ENCODE results near the gene KCNJ18. TPM values are rescaled to one million over a fixed set of nuclear protein-coding genes. Genes with fewer than 3 reads are reported as not detected.
"Not testable (repeated sequence)": the region's sequence is repeated elsewhere in the genome, so short reads cannot be mapped to it uniquely, and the experiment has no call there.

KCNJ18 gene
- not detected for polyA plus RNA-seq (2013, experiment 1 of 2; ENCODE audit: insufficient read length)
- polyA plus RNA-seq (2013, experiment 2 of 2; ENCODE audit: insufficient read length) = not detected

DNA sequence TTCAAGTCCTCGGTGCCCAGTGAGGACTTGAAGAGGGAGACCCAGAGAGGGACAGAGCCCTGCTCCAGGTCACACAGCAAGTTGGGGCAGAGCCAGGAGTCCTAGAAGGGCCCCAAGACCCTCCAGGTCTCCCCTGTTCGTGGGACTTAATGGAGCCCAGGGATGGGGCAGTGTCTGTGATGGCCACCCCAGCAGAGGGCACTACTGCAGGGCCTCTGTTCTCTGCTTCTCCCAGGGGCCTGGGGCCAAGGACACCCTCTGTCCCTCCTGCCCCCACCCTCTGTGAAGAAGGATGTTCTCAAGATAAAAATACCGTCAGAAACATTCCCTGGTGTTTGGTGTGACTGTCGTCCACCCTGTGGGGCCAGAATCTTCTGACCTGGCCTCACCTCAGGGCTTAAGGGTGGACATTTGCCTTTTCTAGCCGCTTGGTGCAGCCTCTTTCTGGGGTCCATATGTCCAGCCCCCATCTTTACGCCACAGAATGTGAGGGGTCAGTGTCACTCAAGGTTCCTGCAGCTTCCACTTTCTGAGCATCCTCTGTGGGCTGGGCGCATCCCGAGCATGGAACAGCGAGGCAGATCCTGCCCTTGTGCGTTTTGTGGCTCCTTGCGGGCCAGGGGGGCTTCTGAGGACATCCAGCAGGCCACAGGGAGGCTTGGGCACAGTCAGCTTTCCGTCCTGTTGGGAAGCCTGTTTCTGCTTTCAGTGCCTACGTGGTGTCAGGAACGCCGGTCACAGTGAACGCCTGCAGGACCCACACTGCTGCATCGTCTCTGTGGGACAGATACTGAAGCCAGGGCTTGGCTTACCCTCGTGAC, at the start of gene KCNJ18:
Gene KCNJ18 (plus strand): TSS at position 641 of the 821 bp plus-strand sequence. CDS start 10,264 bp downstream, outside the sequence.
- not testable (repeated sequence) for DNase-seq

DNA sequence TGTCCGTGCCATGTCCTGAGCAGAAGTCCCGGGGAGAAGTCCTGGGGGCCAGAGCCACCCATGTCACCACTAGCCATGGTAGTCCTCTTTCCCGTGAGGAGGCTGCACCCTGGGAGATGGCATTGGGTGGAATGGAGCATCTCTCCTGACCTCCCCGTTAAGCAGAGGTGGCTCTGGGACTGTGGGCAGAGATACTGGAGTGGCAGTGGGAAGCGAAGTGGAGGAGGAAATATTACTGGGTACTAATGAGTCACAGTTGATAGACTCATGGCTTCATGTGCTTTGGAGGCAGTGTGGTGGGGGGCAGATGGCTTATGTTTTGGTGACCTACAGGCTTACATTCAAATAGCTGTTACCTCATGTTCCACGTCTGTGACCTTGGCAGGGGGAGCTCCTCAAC, 44.2 kb upstream of the KCNJ18 start:
- not testable (repeated sequence) for DNase-seq

DNA sequence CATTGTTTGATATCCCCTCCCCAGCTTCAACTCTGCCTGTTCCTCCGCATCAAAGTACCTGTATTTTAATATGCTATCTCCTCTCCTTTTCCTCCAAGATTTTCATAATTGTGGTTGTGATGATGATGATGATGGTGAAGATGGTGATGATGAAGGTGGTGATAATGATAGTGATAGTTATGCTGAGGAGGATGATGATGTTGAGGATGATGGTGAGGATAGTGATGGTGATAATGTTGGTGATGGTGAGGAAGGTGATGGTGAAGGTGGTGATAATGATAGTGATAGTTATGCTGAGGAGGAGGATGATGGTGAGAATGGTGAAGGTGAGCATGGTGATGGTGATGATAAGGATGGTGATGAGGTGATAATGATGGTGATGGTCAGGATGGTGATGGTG, 42.3 kb upstream of the KCNJ18 start:
- not testable (repeated sequence) for DNase-seq

DNA sequence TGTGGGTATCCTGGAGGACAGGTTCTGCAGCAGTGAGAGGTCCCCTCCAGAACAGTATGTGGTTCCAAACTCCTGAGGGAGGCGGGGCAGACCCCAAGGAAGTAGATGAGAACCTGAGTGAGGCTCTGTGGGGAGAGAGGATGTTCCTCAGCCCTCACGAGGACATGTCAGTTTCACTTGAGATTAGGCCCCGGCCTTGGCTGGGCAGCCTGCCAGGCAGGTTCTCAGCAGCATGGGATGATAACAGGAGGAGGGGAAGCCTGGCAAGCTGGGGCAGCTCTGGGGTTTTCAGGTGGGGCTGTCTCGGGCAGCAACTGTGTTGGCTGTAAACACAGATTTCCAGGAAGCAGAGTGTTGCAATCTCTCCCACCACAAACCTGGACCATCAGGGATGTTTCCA, 40.3 kb upstream of the KCNJ18 start:
- not testable (repeated sequence) for DNase-seq

DNA sequence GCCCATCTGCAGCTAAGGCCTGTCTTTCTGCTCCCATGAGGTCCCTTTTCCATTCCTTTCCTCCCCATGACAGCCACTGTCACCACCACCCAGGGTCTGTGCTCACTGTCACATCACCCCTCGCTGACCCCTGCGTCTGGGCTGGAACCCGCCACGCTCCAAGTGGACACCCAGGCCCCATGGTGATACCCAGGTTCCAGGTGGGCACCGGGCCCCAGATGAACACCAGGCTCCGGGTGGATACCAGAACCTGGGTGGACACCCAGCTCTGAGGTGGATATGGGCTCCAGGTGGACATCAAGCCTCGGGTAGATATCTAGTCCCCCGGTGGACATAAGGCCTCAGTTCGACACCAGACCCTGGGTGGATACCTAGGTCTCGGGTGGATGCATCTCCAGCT, 39.1 kb upstream of the KCNJ18 start:
- not testable (repeated sequence) for DNase-seq

DNA sequence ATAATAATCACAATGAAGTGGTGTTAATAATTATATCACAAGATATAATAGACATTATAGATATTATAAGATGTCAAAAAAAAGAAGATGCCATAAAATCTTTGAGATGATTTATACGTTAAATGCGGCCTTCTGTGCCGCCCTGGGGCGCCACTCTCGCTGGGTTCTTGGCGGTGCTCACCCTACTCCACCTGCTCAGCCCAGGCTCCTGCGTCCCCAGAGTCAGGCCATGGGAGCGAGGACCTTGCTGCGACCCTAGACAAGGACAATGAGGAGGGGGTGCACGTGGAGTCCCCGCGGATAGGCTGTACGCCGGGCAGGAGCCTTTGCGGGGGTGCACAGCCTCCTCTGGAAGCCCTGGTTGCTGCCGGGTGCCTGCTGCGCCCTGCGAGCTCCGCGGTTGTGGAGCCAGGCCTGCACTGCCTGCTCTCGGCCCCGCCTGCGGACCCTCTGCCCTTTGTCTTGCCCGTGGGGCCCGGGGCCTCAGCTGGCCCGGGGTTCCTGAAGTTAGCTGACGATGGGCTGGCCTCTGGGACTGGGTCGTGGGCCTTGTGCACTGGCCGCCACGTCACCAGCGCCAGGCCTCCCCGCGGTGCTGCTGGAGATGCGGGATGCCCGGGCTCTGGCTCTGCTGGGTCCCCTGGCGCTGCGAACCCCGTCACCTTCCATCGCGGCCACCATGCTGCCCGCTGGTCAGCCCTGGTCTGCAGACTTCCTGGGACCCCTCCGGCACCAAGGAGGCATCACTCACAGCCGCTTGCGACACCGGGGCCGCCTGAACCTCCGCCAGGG, 35.6 kb upstream of the KCNJ18 start:
- DNase-seq = not testable (repeated sequence)

DNA sequence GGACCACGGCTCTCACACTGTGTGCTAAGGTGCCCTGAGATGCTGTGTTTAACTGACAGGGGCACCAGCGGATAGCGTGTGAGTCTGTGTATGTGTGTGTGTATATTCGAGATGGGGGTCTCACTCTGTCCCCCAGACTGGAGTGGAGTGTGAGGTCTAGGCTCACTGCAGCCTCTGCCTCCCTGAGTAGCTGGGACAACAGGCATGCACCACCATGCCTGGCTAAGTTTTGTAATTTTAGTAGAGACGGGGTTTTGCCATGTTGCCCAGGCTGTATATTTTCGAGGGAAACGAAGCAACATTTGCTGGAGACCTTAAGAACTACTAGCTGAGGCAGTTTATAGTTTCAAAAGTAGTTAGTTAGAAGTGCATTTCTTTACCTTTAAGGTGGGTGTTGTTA, 32.7 kb upstream of the KCNJ18 start:
- not testable (repeated sequence) for DNase-seq

DNA sequence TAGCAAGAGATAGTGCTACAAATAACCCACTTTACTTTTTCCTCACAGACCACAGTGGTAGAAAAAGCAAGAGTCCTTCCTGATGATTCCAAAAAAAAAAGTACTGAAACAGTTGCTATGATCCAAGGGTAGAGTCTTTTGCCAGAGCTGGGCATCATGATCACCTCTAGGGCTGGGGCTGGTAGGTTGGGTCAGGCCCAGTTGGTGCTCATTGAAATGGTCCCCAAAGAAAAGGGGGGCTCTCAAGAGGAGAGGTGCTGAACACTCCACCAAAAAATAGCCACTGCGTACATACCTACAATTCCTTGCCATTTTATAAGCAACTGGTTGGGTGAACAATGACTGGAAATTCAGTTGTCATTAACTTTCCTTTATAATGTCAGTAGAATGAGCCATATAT, 30.9 kb upstream of the KCNJ18 start:
- DNase-seq = not testable (repeated sequence)

DNA sequence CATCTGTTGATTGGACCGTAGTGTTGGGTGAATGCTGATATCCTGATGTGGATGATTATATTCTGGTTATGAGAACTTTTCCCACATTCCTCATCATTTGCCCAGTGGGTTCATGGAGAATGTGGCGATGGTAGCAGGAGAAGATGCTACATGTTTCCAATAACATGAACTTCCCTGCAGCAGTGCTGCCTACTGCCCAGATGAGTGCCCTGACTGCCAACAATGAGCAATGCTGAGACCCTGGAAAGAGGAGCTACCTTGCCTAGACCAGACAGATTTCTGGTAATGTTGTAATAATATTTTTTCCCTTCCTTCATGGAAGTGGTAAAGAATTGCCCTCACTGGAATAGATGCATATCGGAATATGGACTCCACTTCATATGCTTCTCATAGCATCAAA, 29.2 kb upstream of the KCNJ18 start:
- not testable (repeated sequence) for DNase-seq

DNA sequence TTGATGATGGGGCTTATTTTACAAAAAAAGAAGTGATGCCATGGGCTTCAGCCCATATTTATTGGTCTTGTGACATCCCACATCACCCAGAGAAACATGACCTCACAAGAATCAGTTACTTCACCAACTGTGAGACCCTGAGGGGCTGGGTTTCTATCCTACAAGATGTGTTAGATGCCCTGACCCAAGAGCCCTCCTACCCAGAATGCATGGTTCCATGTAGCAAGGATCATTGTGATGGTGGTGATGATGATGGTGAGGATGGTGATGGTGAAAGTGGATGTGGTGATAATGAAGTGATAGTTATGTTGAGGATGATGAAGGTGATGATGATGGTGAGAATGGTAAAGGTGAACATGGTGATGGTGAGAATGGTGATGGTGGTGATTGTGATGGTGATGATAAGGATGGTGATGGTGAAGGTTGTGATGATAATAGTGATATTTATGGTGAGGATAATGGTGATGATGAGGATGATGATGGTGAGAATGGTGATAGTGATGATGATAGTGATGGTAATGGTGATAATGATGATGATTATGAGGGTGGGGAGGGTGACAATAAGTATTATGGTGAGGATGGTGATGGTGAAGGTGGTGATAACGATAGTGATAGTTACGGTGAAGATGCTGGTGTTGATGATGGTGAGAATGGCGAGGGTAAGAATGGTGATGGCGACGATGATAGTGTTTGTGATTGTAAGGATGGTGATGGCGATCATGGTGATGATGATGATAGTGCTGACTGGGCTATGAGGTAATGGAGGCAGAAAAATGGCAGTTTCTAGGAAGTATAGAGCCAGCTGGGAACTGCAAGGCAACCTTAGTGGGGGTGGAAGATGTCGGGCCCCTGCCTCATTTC, 28.5 kb upstream of the KCNJ18 start:
- not testable (repeated sequence) for DNase-seq

DNA sequence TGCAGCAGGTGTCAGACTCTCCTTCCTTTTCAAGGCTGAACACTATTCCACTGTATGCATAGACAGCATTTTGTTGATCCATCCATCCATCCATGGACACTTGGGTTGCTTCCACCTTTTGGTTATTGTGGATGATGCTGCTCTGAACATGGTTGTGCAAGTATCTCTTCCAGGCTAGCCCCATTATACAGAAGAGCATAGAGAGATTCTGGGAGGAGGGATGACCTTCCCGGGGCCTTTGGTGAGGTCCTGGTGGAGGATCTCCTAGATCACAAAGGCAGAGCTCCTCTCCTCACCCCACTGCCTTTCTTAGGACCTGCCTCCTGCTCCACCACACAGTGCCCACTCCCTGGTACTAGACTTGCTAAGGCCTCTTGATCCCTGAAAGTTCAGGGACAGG, 27.2 kb upstream of the KCNJ18 start:
- not testable (repeated sequence) for DNase-seq

DNA sequence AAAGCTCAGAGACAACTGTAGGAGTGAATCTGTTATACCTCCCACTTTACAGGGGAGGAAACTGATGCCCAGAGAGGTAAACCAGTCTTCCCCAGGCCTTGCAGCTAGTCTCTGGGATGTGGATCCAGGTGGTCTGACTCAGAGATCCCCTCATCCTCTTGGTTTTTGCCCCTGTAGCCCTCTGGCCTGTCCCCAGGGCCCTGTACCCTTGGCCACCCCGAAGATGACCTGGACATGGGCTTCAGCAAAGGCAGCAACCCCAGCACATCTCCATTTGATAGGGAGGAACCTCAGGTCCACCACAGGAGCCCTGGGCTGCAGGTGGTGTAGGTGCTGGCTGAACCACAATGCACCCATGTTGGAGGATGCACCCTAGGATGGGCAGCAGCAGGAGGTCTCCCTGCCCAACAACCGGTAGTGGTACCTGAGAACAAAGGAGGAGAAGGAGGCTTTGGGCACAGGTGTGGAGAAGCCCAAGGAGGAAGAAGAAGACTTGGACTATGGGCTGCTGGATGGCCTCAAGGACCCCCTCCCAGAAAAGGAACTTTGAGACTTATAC, 26.3 kb upstream of the KCNJ18 start:
- DNase-seq = not testable (repeated sequence)

DNA sequence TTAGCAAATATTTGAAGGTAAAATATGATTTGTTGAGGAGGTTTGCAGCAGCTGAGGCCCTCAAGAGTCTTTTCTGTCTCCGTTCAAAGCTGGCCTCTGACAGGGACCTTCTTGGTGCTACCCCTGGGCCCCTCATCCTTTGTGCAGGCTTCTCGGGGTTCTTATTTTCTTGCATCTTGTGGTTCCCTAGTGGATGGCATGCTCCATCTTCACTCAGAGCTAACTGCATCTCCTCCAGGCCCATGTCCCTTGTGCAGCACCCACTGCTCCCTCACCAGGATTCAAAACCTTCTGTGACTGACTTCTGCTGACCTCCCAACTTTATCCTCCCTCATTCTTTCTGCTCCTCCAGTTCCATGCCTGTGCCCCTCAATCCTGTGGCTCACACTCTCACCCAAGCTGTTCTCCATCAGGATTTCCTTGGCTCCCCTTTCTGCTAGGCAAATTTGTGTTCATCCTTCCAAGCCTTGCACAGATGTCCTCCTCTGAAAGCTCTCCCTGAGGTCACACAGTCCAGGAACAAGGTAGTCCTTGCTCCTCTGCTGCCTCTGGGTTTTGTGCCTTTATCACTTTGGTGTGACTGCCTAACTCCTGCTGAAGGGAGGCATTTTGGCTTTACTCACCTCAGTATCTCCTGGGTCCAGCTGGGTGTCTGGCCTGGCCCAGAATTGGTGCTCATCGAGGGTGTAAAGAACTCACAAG, 25.5 kb upstream of the KCNJ18 start:
- not testable (repeated sequence) for DNase-seq

DNA sequence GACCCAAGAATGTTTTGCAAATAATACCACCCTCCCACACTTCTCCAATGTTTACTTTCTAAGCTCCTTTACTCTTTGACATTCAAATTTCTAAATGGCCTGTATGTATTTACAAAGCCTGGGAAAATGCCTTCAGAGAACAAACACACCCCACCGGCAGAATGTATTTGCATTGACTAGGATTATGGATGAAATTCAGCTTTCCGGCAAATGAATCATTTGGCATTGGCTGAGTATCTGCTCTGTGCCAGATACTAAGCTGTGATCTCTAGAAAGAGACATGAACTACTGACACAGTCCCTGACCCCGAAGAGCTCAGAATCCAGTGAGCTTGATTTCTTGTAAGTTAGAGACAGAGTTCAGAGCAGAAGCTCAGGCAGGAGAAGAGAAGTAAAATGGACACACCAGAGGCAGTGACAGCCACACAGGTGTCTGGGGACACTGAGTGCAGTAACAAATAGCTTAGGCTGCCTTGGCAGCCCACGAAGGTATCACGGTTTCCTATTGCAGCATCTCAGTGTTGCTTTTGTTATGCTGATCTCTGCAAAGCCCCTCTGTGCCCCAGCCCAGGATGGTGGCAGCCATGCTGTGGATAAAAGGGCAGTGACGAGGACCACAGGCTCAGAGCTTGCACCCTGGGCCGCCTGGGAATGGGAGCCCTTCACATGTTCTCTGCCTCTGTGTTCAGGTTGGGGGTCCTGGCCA, 24.8 kb upstream of the KCNJ18 start:
- DNase-seq = not testable (repeated sequence)

DNA sequence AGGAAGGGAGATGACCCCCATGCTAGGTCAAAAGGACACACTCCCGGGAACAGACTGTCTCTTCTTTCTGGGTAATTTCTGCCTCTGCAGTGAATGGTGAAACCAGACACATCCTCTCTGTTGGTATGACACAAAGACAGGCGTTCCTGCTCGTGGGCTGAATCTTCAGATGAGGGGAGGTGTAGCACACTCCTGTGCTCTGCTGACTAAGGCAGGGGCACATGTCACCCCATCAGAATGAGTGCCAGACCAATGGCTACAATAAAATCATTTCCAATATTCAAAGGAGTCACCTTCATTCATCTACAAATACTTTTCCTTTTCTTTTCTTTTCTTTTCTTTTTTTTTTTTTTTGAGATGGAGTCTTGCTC, 24.2 kb upstream of the KCNJ18 start:
- not testable (repeated sequence) for DNase-seq

DNA sequence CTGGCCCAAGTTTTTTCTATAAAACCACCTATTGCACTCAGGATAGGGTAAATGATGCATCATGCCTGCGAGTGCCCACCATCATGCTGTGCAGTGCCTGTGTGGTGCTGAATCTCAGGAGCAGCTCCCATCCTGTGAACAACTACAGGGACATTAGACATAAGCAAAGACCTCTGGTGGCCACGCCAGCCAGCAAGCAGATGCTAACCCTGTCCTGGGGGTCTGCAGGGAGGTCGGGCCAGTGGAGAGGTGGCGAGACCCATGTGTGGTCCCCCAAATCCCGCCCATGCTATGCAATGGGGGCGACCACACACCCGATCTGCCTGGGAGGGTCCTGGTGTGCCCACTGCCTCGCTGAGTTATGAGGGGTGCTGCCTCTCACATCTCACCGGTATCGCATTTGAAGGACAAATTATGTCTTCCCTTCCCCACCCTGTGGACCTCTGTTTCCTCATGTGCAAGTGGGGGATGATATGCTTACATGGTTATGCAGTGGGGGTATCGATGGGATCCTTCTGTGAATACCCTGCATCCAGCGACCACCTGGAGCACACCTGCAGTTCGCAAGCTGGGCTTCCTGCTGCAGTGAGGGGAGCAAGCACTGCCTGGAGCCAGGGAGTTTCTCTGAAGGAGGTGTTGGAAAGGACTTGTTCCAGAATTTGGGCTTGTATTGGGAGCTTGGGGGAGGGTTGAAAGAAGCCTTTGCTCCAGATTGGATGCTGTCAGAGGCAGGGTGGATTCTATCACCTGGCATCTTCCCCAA, 23.4 kb upstream of the KCNJ18 start:
- not testable (repeated sequence) for DNase-seq

DNA sequence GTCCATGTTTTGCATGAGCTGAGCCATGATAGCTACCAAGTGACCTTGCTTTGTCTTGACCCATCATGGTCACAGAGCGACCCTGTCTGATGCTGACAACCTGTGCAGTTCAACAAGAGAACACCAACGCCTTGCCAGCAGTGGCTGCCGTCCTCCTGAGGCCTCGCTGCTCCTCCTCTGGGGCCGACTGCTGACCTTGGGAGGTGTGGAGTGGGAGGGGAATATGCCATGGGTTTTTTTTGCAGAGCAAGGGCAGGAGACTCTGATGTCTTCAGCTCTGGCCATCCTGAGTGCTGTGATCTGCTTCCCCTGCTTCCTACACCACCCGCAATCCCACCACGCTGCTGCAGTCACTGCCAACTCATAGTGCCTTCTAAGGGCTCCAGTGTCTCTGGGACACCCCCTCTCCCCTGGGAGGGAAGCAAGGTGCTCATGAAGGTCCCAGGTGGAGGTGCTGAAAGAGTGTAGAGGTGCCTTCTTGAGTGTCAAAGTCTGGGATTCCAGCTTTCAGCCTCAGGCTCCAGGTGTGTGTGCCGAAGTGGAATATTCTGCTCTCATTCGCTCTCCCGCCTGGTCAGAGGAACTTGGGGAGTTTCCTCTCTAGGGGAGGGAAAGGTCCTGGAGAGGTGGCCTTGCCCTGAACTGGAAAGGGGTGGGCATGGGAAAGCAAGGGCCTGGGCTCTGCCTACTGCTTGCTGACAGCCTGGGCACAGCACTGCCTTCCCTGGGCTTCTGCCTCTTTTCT, 22.5 kb upstream of the KCNJ18 start:
- not testable (repeated sequence) for DNase-seq

DNA sequence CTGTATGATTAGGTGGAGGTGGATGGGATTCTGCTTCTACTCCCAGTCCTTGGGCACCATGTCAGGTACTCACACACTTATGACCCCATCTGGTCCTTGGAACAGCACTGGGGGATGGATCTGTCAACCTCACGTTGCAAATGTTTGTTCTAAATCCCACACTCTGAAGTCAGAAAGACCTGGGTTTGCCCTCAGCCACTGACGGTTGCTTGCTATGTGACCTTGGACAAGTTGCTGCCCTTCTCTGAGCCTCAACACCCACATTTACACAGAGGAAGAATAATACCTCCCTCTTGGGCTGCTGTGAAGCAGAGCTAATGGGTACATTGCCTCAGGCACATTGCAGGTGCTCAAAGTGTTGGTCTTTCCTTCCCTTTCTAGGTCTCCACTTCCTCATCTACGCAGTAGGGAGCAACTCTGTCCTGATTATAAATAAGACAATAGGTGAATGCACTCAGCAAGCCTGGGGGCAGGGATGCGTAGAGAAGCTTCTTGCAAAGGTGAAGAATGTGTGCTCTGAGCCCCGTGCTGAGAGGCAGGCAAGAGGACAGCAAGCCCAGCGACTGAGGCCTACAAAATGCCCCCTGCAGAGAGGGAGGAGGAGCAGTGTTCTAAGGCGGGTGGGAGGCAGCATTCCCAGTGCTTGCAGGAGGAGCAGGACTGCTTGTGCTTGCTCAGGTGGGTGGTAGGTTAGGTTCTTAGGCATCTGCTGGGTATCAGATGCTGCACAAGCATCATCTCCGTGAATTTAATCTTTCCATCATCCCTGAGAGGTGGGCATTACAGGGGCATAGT, 21.8 kb upstream of the KCNJ18 start:
- DNase-seq = not testable (repeated sequence)
